IPS-11a (cell line): ENCODE results near the gene SHISA8.

Experiments used
- H3K4me3 ChIP-seq: one replicate; pipeline ENCODE4 v1.5.1; 2013; ENCODE audit warnings: low read depth, low read length, control low read depth

SHISA8 gene

GRCh38 chr22:41915786-41916493 lies 1.1 kb upstream of the SHISA8 start:
- peak overlapping the region; percentile 33 for H3K4me3 ChIP-seq

- H3K4me3 ChIP-seq, result peak overlapping the region; percentile 20
Observed at GRCh38 chr22:41914611-41915034, 251 bp downstream of the SHISA8 start.

- no peak overlapping the region for H3K4me3 ChIP-seq
Observed at GRCh38 chr22:41913842-41914534, 886 bp downstream of the SHISA8 start.

GRCh38 chr22:41913040-41913719 lies 1.7 kb downstream of the SHISA8 start:
- H3K4me3 ChIP-seq, result no peak overlapping the region

DNA sequence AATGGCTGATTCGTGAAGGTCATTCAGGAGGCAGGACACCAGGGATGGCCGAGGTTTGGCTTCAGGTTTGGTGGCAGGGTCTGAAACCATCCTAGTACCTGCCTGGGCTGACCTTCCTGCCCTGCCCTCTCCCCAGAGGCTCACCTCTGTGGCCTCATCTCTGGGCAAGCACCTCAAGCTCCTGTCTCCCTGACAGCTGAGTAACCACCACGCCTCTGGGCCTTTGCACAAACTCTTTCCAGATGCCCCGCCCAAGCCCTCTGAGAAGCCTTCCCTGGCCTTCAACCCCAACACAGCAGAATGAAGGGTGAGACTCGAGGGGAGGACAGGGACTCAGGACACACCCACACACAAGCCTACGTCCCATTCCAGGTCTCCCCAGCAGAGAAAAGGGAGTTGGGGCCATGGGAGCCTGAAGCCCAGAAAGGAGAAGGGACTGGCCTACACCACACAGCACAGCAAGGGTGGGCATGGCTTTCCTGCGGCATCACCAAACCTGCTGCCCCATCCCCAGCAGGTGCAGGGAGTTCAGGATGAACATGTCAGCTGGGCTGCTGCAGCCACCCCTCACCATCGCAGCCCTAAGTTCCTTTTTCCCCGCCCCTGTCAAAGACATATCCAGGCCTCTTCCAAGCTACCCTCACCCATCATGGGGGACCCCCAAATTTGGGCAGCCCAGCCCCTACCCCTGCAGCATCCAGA lies 2.4 kb downstream of the SHISA8 start:
- H3K4me3 ChIP-seq, result no peak overlapping the region

DNA sequence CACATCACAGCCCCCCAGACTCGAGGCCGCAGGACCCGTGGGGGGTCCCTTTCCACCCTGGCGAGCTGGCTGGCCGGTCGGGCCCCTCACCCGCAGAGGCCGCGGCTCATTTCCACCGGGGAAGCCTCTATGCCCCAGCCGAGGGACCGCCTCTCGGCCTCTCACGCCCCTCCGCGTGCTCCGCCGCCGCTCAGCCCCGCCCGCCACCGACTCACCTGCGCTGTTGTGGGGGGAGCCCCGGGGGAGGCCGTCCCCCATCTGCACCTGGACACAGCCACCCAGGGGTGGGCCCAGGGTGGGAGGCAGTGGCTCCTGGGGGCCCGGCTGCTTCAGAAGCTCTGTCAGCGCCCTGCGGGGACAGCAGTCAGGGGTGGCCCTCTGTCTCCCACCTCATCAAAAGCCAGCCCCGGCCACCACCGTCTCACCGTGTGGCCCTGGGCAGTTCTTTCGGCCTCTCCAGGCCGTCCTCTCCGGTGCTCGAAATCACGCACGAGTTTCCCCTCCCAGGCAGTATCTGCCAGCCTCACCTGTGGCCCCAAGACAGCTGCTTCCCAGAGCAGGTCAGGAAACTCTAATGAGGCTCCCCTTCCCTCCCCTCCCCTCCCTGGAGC lies 3.8 kb downstream of the SHISA8 start:
- H3K4me3 ChIP-seq, result no peak overlapping the region

DNA sequence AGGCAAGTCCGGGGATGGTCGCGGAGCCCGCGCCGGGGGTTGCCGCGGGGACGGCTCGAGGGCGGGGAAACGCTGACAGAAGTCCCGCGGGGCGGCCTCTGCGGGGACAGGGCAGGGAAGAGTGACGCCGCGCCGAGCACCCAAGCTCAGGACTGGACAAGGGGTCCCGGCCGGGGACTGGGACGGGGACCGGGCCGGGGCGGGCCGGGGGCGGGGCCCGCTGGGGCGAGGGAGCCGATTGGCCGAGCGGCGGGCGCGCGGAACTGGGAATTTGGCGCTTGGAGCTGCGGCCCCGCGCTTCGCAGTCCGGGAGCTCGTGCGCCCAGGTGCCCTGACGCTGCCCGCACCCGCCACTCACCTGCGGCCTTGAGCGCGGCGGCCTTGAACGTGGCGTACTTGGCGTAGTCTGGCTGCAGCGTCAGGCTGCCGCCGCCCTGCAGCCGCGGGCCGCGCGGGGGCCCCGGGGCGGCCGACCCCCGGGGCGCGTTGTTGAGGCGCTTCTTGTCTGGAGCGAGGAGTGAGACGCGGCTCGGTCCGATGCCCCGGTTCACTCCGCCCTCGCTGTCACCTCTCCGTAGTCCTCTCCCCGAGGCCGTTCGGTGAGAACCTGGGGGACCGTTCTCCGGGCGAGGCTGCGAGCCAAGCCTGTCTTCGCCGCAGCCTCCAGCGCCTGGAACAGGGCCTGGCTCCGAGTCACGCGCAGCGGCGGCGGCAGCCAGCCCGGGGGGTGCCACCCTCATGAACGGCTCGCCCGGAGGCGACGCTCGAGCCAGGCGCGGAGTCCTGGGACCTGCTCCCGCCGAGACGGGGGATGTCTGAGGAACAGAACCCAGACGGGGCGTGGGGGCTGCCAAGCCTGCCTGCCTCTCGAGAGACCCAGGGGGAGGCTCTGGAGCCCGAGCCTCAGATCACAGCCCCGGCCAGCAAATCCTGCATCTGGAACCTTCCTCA lies 4.5 kb downstream of the SHISA8 start:
- no peak overlapping the region for H3K4me3 ChIP-seq

GRCh38 chr22:41909310-41910049 lies 5.4 kb downstream of the SHISA8 start:
- no peak overlapping the region for H3K4me3 ChIP-seq

- no peak overlapping the region for H3K4me3 ChIP-seq
Observed at GRCh38 chr22:41908411-41909309, 6.2 kb downstream of the SHISA8 start.

GRCh38 chr22:41907436-41908401 lies 7.2 kb downstream of the SHISA8 start:
- no peak overlapping the region for H3K4me3 ChIP-seq

DNA sequence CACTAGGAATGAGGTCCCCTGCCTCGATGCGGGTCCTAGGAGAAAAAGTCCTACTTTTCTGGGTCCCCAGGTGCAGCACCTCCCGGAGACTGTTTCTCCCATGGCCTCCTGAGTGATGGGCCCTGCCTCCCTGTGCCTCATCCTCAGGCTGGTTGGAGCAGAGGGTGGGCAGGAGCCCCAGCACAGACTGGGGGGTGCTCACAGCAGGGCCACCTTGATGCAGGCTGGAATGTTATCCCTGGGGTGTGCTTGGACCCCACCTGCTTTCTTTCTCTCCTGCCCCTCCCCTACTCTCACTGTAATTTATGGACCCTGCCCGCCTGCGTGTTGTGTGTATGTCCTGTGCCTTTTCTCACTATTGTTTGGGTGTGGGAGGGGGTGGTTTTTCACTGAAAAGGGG lies 8.1 kb downstream of the SHISA8 start:
- H3K4me3 ChIP-seq, result no peak overlapping the region

DNA sequence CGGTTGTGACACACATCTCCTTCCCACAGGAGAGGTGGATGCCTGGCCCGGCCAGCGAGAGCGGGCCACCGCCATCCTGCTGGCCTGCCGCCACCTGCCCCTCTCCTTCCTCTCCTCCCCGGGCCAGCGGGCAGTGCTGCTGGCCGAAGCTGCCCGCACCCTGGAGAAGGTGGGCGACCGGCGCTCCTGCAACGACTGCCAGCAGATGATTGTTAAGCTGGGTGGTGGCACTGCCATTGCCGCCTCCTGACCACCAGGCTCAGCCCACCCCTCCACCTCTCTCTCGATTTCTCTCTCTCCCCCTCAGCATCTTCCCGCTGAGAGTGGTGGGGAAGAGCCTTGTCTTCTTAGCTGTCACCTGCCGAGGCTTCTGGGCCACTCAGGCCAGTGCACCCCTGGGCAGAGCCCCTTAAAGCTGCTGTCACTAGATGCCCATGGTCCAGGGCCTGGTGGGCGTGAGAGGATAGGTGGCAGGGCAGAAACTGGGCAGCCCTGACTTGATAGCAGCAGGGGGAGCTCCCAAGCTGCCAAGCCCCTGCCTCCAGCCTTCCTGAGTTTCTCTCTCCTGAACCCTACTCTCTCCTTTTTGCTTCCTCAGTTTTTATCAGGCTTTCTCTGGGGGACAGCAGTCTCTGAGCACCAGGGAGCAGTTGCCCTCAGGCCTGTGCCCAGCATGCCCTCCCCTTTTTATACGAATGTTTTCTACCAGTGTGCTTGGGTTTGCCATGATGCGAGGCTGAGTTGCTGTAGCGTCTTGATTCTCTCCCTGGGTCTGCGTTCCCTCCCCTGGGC lies 9.3 kb downstream of the SHISA8 start:
- no peak overlapping the region for H3K4me3 ChIP-seq

GRCh38 chr22:41904450-41905410 lies 10.1 kb downstream of the SHISA8 start:
- H3K4me3 ChIP-seq, result no peak overlapping the region

GRCh38 chr22:41902932-41903421 lies 11.9 kb downstream of the SHISA8 start:
- no peak overlapping the region for H3K4me3 ChIP-seq

DNA sequence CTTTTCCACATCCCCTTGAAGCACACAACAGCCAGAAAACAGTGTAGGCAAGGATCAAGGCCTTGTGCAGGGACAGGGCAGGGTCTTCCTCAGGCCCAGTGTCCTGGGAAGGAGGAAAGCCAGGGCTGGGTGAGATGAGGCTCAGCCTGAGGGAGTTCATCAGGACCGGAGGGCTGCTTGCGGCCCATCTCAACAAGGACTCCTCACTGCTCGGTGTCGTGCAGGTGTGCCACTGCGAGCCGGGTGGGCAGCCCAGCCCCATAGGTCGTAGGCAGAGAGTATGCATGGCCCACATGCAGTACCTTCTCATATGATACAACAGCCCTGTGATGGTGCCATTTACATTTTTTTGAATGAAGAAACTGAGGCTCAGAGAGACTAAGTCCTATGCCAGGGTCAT lies 12.9 kb downstream of the SHISA8 start:
- H3K4me3 ChIP-seq, result no peak overlapping the region
